Measurements from ENCODE around the gene PCDHA8. TPM values are rescaled to one million over a fixed set of nuclear protein-coding genes. Genes with fewer than 3 reads are reported as not detected.
"Not testable (repeated sequence)": the region's sequence is repeated elsewhere in the genome, so short reads cannot be mapped to it uniquely, and the experiment has no call there.

The PCDHA8 gene
- total RNA-seq, 1 donor from 2014 or later: 0.90 TPM

GRCh38 chr5:140833993-140834392, 7.0 kb upstream of the PCDHA8 start, which contains the start of gene PCDHA7:
Gene PCDHA7 (plus strand): TSS chr5:140834269. CDS start chr5:140834384, 115 bp downstream.
- Histone ChIP-seq H2AFZ (replicated peaks) (no peak within 1 kb of the TSS), H3K9me3 (ENCODE audit: low read depth) (no peaks in the 10 kb centered on the region), H3K79me2 (ENCODE audit: low read depth) (no peaks in the 10 kb centered on the region), H3K4me1 (no peaks in the 10 kb centered on the region), H3F3A (ENCODE audit: low read depth) (no peaks in the 10 kb centered on the region), H3K4me2 (no peak within 1 kb of the TSS), H3K9ac (no peak within 1 kb of the TSS), H4K20me1 (ENCODE audit: low read depth) (no peaks in the 10 kb centered on the region), H3K27me3 (no peaks in the 10 kb centered on the region), H3K27ac (no peak within 1 kb of the TSS), H3K4me3 (no peak within 1 kb of the TSS), H3K36me3 (peaks cover 11% of the 10 kb centered on the region)
- no peaks in the 10 kb centered on the region for H3K4me1 Mint-ChIP-seq
- peaks cover 24% of the 10 kb centered on the region for H3K36me3 Mint-ChIP-seq
- no peak within 1 kb of the TSS for H3K27ac Mint-ChIP-seq
- DNase-seq (ENCODE audit: low spot score): no peak
- H3K27me3 Mint-ChIP-seq (ENCODE audit: insufficient read depth, low read depth): peaks cover 3% of the 10 kb centered on the region
- H3K4me3 Mint-ChIP-seq: no peak within 1 kb of the TSS
- H3K9me3 Mint-ChIP-seq: peaks cover 42% of the 10 kb centered on the region
- TF ChIP-seq CTCF (IDR thresholded peaks at IDR 0.05) (no peak), EZH2phosphoT487 (IDR thresholded peaks at IDR 0.05) (no peak), EZH2 (IDR thresholded peaks at IDR 0.05) (no peak)

GRCh38 chr5:140834439-140835008, 6.5 kb upstream of the PCDHA8 start:
- peaks cover 24% of the 10 kb centered on the region for H3K36me3 Mint-ChIP-seq
- H3K27ac Mint-ChIP-seq; H3K4me2 ChIP-seq; H4K20me1 ChIP-seq (ENCODE audit: low read depth); H2AFZ ChIP-seq (replicated peaks); H3F3A ChIP-seq (ENCODE audit: low read depth); H3K4me3 ChIP-seq; H3K27me3 ChIP-seq; H3K27ac ChIP-seq; H3K4me1 ChIP-seq; H3K27me3 Mint-ChIP-seq (ENCODE audit: insufficient read depth, low read depth); H3K9me3 ChIP-seq (ENCODE audit: low read depth); H3K79me2 ChIP-seq (ENCODE audit: low read depth); H3K4me1 Mint-ChIP-seq; DNase-seq (ENCODE audit: low spot score); H3K9ac ChIP-seq; H3K4me3 Mint-ChIP-seq: not testable (repeated sequence)
- H3K9me3 Mint-ChIP-seq: peaks cover 39% of the 10 kb centered on the region
- peaks cover 11% of the 10 kb centered on the region for H3K36me3 ChIP-seq

GRCh38 chr5:140835622-140836510, 5.1 kb upstream of the PCDHA8 start:
- H3K36me3 Mint-ChIP-seq: peaks cover 28% of the 10 kb centered on the region

More at GRCh38 chr5:140835622-140836510, 5.1 kb upstream of the PCDHA8 start:
- Histone ChIP-seq H3K79me2 (ENCODE audit: low read depth) (no peaks in the 10 kb centered on the region), H3K9ac (no peak overlapping the region), H3K4me1 (no peaks in the 10 kb centered on the region), H3K4me2 (no peak overlapping the region), H3F3A (ENCODE audit: low read depth) (no peaks in the 10 kb centered on the region), H3K36me3 (peaks cover 11% of the 10 kb centered on the region), H4K20me1 (ENCODE audit: low read depth) (no peaks in the 10 kb centered on the region), H2AFZ (replicated peaks) (no peak overlapping the region), H3K4me3 (no peak overlapping the region), H3K27me3 (no peaks in the 10 kb centered on the region), H3K27ac (no peak overlapping the region), H3K9me3 (ENCODE audit: low read depth) (no peaks in the 10 kb centered on the region)
- Mint-ChIP-seq H3K4me1 (no peaks in the 10 kb centered on the region), H3K4me3 (no peak overlapping the region), H3K27ac (no peak overlapping the region), H3K9me3 (peaks cover 46% of the 10 kb centered on the region), H3K27me3 (ENCODE audit: insufficient read depth, low read depth) (peaks cover 3% of the 10 kb centered on the region)
- TF ChIP-seq EZH2 (IDR thresholded peaks at IDR 0.05): no peak
- no peak for TF ChIP-seq EZH2phosphoT487 (IDR thresholded peaks at IDR 0.05)
- no peak for TF ChIP-seq CTCF (IDR thresholded peaks at IDR 0.05)
- DNase-seq (ENCODE audit: low spot score): no peak
